HEK293T (cell line): ENCODE data around the gene MACIR.

ENCODE experiments used
- ARNT ChIP-seq: fragments of 450-650 bp; IDR thresholded peaks from 2 replicates; pipeline ENCODE4 v1.6.1; 2017; ENCODE audit warnings: mild to moderate bottlenecking
- BHLHE40 ChIP-seq: fragments of 450-650 bp; IDR thresholded peaks from 2 replicates; pipeline ENCODE4 v1.6.1; 2016; ENCODE audit warnings: mild to moderate bottlenecking, moderate library complexity, borderline replicate concordance
- LEF1 ChIP-seq: fragments of 450-650 bp; IDR thresholded peaks from 2 replicates; pipeline ENCODE4 v1.6.1; 2017; ENCODE audit warnings: mild to moderate bottlenecking, borderline replicate concordance
- SP1 ChIP-seq: fragments of 450-650 bp; IDR thresholded peaks from 2 replicates; pipeline ENCODE4 v1.6.1; 2017
- TARDBP ChIP-seq: fragments of 450-650 bp; IDR thresholded peaks from 2 replicates; pipeline ENCODE4 v1.6.1; 2016

- TF ChIP-seq SP1: no peak
- no peak for TF ChIP-seq TARDBP
- no peak for TF ChIP-seq LEF1
- TF ChIP-seq BHLHE40: no peak
- no peak for TF ChIP-seq ARNT
Measured at GRCh38 chr5:103271570-103272289, 13.2 kb downstream of the MACIR start.
